Rectal smooth muscle tissue (tissue), 1 donor: ENCODE results near the gene FGGY.
"Not testable (repeated sequence)": the region's sequence is repeated elsewhere in the genome, so short reads cannot be mapped to it uniquely, and the experiment has no call there.

Experiments
- H3K27ac ChIP-seq: one replicate; pipeline ENCODE4 v1.7.0; 2013; ENCODE audit warnings: low read depth, low read length, inconsistent platforms
- H3K27me3 ChIP-seq: one replicate; pipeline ENCODE4 v1.7.0; 2013; ENCODE audit warnings: low read length; ENCODE audit not compliant: control insufficient read depth, insufficient read depth
- H3K36me3 ChIP-seq: one replicate; pipeline ENCODE4 v1.7.0; 2013; ENCODE audit warnings: low read length; ENCODE audit not compliant: control insufficient read depth, insufficient read depth
- H3K4me1 ChIP-seq: one replicate; pipeline ENCODE4 v1.7.0; 2013; ENCODE audit warnings: low read length; ENCODE audit not compliant: control insufficient read depth, insufficient read depth
- H3K4me3 ChIP-seq: one replicate; pipeline ENCODE4 v1.7.0; 2013; ENCODE audit warnings: low read length
- H3K9ac ChIP-seq: one replicate; pipeline ENCODE4 v1.7.0; 2013; ENCODE audit warnings: low read length

FGGY gene

DNA sequence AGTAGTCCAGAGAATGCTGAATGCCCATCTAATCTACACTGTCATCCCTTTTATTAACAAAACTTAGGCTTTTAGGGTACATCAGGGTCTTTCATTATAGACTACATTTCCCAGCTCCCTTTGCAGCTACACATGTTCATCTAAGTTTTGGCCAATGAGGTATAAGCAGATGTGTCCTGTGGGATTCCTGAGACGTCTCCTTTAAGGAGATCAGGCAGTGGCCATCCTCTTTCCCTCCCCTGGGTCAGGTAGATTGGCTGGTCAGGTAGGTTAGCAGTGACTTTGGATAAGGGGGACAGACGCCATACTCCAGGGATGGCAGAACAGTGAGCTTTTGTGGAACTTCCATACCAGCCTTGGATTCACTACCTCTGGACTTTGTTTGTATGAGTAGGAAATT, 188.3 kb downstream of the FGGY start:
- H3K27ac ChIP-seq = no peak overlapping the region
- no peak overlapping the region for H3K9ac ChIP-seq
- H3K4me3 ChIP-seq = no peak overlapping the region
- no peaks in the 10 kb centered on the region for H3K36me3 ChIP-seq
- peaks cover 6% of the 10 kb centered on the region for H3K4me1 ChIP-seq
- no peaks in the 10 kb centered on the region for H3K27me3 ChIP-seq

- H3K9ac ChIP-seq = no peak overlapping the region
- H3K27ac ChIP-seq = no peak overlapping the region
- H3K36me3 ChIP-seq = no peaks in the 10 kb centered on the region
- no peak overlapping the region for H3K4me3 ChIP-seq
- peaks cover 6% of the 10 kb centered on the region for H3K4me1 ChIP-seq
- no peaks in the 10 kb centered on the region for H3K27me3 ChIP-seq
Observed at GRCh38 chr1:59485949-59486348, 189.1 kb downstream of the FGGY start.

DNA sequence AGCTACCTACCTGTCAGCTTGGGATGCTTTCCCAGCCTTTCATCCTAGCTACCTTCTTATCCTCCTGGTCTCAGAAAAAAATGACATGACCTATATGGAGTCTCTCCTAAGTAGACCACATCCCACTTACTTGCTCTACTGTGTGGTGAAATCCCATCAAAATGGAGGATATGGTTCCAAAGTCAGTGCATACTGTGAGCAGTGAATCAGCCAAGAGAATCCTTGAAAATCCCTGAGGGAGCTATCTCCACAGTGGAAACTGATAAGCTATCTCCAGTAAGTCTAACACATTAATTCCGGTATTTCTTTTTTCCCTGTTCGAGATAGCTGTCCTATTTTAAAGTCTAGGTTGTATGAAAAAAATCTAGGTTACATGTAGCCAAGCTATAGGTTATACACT, 189.7 kb downstream of the FGGY start:
- Histone ChIP-seq H3K4me3 (no peak overlapping the region), H3K4me1 (peaks cover 6% of the 10 kb centered on the region), H3K27me3 (no peaks in the 10 kb centered on the region), H3K36me3 (no peaks in the 10 kb centered on the region), H3K27ac (no peak overlapping the region), H3K9ac (no peak overlapping the region)

DNA sequence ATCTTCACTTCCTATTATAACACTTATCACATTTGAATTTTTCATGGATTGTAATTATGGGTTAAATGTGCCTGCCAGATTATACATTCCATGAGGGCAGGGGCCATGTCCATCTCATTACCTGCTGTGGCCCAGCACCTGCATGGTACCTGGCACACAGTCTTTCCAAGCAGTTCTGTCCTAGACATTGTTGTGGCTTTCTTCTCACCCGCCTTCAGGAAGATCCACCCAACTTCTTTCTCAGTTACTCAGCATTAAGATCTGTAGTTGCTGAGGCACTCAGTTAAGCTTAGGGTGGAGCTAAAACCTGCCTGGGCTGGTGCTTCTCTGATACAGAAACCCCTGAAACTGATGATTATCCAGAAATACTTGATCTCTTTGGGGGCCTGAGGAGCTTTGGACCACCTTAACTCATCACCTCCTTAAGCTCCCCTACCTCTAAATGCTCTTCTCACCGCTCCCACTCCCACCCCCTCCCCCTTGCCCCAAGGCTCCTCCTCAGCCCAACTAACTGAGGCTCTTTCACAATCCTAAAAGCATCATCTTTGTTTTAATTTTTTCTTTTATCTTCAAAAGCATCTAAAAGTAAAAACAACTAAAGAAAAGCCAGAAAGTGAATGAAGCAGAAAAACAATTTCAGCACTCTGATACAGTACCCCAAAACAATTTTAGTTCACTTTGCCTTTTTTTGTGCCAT, 190.6 kb downstream of the FGGY start:
- Histone ChIP-seq H3K36me3 (no peaks in the 10 kb centered on the region), H3K27ac (no peak overlapping the region), H3K9ac (no peak overlapping the region), H3K4me1 (peaks cover 6% of the 10 kb centered on the region), H3K4me3 (no peak overlapping the region), H3K27me3 (no peaks in the 10 kb centered on the region)

DNA sequence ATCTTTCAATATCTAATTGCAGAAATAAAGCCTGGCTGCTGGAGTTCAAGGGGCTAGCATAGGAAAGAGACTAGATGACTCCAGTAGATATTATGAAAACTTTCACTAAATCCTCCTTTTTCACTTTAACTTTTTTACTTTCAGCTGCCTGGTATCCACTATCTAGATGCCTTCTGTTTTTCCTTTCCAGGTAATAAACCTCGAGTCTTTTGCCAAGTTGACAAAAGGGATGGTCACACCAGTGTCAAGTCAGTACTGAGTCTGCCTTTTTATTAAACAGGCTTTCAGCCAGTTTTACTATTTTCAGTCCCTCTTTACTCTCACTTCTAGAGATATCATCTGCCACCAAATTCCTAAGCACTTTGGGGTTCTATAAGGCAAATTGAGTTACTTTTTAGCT, 195.6 kb downstream of the FGGY start:
- Histone ChIP-seq H3K4me3 (no peak overlapping the region), H3K27ac (no peak overlapping the region), H3K27me3 (no peaks in the 10 kb centered on the region), H3K9ac (no peak overlapping the region), H3K36me3 (no peaks in the 10 kb centered on the region), H3K4me1 (no peaks in the 10 kb centered on the region)

GRCh38 chr1:59494145-59494833, 197.4 kb downstream of the FGGY start:
- Histone ChIP-seq H3K27ac (no peak overlapping the region), H3K4me1 (no peaks in the 10 kb centered on the region), H3K27me3 (no peaks in the 10 kb centered on the region), H3K36me3 (no peaks in the 10 kb centered on the region), H3K4me3 (no peak overlapping the region), H3K9ac (no peak overlapping the region)

- not testable (repeated sequence) for H3K27me3 ChIP-seq, H3K36me3 ChIP-seq, H3K27ac ChIP-seq, H3K9ac ChIP-seq, H3K4me3 ChIP-seq, H3K4me1 ChIP-seq
Observed at GRCh38 chr1:59496156-59496555, 199.3 kb downstream of the FGGY start.

DNA sequence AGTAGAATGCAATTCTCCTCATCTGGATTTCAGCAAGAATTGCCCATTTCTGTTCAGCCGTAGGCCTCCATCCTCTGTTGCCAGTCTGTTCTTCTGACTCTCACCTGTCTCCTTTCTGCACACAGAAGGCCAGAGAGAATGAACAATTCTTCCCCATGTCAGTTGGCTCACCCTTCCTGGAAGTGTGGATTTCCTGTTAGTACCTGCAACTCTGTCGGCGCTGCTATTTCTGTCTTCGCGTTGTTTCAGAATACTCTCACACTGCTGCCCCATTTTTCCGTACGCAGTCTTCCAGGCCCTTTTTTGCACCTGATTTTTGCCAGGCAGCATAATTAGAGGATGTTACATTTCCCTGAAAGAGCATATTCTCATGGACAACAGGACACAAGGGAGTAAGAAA, 200.7 kb downstream of the FGGY start:
- no peaks in the 10 kb centered on the region for H3K36me3 ChIP-seq
- H3K9ac ChIP-seq = no peak overlapping the region
- no peaks in the 10 kb centered on the region for H3K4me1 ChIP-seq
- no peak overlapping the region for H3K4me3 ChIP-seq
- no peak overlapping the region for H3K27ac ChIP-seq
- H3K27me3 ChIP-seq = no peaks in the 10 kb centered on the region

DNA sequence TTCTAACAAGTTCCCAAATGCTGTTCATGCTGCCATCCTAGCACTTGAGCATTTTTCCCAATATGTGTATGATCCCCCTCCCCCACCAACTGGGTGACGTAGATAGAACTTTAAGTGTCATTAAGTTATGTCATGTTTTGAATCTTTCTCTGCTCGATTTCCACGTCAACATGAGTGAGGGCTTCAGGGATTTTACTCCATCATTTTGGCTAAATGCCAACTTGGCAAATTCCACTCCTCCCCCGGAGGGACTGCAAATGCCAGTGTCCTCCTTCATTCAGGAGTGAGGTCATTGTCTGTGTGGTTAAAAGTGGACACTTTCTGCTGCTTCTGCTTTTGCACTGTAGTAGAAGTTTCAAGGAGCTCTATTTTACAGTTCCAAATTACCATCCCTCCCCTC, 201.7 kb downstream of the FGGY start:
- H3K27ac ChIP-seq = no peak overlapping the region

DNA sequence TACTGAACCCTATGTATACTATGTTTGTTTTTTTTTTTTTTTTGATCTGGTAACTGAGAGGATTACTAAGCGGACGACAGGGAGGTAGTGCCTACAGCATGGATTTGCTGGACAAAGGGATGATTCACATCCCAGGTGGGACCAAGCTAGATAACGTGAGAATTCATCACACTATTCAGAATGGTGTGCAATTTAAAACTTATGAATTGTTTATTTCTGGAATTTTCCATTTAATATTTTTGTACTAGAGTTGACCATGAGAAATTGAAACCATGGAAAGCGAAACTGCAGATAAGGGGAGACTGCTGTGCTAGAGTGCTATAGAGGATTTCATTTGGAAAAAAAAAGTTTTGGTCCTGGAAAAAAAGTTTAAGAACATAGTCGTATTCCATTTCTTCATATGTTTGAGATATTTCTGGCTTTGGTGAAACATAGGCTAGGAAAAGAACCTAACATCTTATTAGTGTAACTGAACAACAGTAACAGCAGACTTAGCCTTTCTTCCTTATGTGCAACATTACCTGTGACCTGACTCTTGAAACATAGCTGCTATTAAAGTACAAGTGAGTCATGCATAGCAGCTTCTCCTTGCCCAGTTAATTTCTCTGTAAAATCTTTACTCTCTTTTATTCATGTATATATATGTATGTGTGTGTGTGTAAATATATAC, 202.5 kb downstream of the FGGY start:
- Histone ChIP-seq H3K36me3 (no peaks in the 10 kb centered on the region), H3K9ac (no peak overlapping the region), H3K27ac (no peak overlapping the region), H3K27me3 (no peaks in the 10 kb centered on the region), H3K4me3 (no peak overlapping the region), H3K4me1 (no peaks in the 10 kb centered on the region)

More for the DNA sequence above, 201.7 kb downstream of the FGGY start:
- H3K36me3 ChIP-seq = no peaks in the 10 kb centered on the region
- no peak overlapping the region for H3K4me3 ChIP-seq
- no peaks in the 10 kb centered on the region for H3K27me3 ChIP-seq
- H3K9ac ChIP-seq = no peak overlapping the region
- no peaks in the 10 kb centered on the region for H3K4me1 ChIP-seq

DNA sequence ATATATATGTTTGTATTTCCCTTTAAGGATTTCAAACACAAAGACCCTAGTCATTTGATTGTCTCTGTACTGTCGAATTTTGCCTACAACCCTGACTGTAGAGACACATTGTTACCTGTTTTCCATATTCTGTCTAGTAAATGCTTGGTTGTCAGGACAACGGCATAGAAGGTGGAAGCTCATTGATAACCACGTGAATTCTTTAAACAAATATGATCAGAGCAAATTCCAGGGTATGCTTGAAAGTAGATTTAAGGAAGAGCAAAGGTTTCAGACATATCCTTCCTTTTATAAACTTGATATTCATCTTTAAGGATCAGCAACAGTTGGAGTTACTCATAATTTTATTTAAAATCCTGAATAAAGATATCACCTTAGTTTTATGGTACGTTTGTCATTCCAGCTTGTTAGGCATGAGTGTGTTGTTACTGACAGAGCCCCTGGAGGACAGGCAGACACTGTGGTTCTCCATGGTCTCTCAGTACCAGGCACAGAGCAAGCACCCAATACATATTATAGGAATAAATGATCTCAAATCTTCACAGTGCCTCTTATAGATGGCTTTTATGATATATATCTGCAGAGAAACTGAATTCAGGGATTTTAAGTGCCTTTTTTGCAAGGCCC, 203.2 kb downstream of the FGGY start:
- H3K27me3 ChIP-seq = no peaks in the 10 kb centered on the region
- no peaks in the 10 kb centered on the region for H3K36me3 ChIP-seq
- no peaks in the 10 kb centered on the region for H3K4me1 ChIP-seq
- H3K4me3 ChIP-seq = no peak overlapping the region
- H3K9ac ChIP-seq = no peak overlapping the region
- no peak overlapping the region for H3K27ac ChIP-seq

GRCh38 chr1:59500950-59501742, 204.3 kb downstream of the FGGY start:
- no peaks in the 10 kb centered on the region for H3K27me3 ChIP-seq
- no peaks in the 10 kb centered on the region for H3K36me3 ChIP-seq
- no peak overlapping the region for H3K27ac ChIP-seq
- no peaks in the 10 kb centered on the region for H3K4me1 ChIP-seq
- no peak overlapping the region for H3K4me3 ChIP-seq
- no peak overlapping the region for H3K9ac ChIP-seq
